A673 (cell line): ENCODE data around the gene DTX2. TPM values are rescaled to one million over a fixed set of nuclear protein-coding genes. Genes with fewer than 3 reads are reported as not detected.

Source experiments
- BruUV-seq: library from RNA; stranded (reverse); fragments of 400-500 nt; replicated peaks from 2 replicates; lab custom pipeline; 2021; lab: Mats Ljungman, UMichigan
- CTCF ChIA-PET: fragments of 300-600 bp; sonication (Branson Sonifier 250); formaldehyde crosslinking; loops from one replicate; lab custom pipeline; 2022; ENCODE audit warnings: antibody characterized with exemption; lab: Charles Lee
- POLR2A ChIA-PET: fragments of 300-600 bp; sonication (Branson Sonifier 250); formaldehyde crosslinking; loops from one replicate; lab custom pipeline; 2022; ENCODE audit warnings: antibody characterized with exemption; ENCODE audit not compliant: low non-redundant PET; lab: Charles Lee
- DNase-seq: peaks from one replicate; pipeline ENCODE4 v3.0.0-alpha.2; 2015; ENCODE audit warnings: low spot score
- H3K27ac ChIP-seq: fragments of 200-600 bp; sonication (generic); 2 replicates; pipeline ENCODE4 v1.5.1; 2016; ENCODE audit warnings: mixed run types, low read depth, mild to moderate bottlenecking, mixed read lengths, antibody characterized with exemption, low read length; ENCODE audit not compliant: poor library complexity, severe bottlenecking
- H3K27me3 ChIP-seq: fragments of 200-600 bp; sonication (generic); replicated peaks from 2 replicates; pipeline ENCODE4 v1.6.1; 2017; ENCODE audit warnings: mixed run types, low read depth, mild to moderate bottlenecking, mixed read lengths, antibody characterized with exemption, low read length; ENCODE audit not compliant: insufficient read depth, poor library complexity
- H3K36me3 ChIP-seq: fragments of 200-600 bp; sonication (generic); 2 replicates; pipeline ENCODE4 v1.6.1; 2016; ENCODE audit warnings: mixed run types, mild to moderate bottlenecking, mixed read lengths, antibody characterized with exemption, low read length; ENCODE audit not compliant: insufficient read depth, poor library complexity, severe bottlenecking
- H3K4me1 ChIP-seq: fragments of 200-600 bp; sonication (generic); 2 replicates; pipeline ENCODE4 v1.6.1; 2017; ENCODE audit warnings: mixed run types, mild to moderate bottlenecking, mixed read lengths, antibody characterized with exemption, low read length; ENCODE audit not compliant: insufficient read depth, poor library complexity, severe bottlenecking
- H3K4me3 ChIP-seq: fragments of 200-600 bp; sonication (generic); 2 replicates; pipeline ENCODE4 v1.5.1; 2016; ENCODE audit warnings: low read depth, mixed run types, mild to moderate bottlenecking, mixed read lengths, low read length; ENCODE audit not compliant: poor library complexity, severe bottlenecking
- H3K9me3 ChIP-seq: fragments of 200-600 bp; sonication (generic); 2 replicates; pipeline ENCODE4 v1.6.1; 2016; ENCODE audit warnings: mixed run types, low read depth, mild to moderate bottlenecking, mixed read lengths, antibody characterized with exemption, low read length; ENCODE audit not compliant: poor library complexity, severe bottlenecking
- CTCF ChIP-seq: fragments of 300-800, 200-600 bp; sonication (generic); conservative IDR thresholded peaks from 2 replicates; pipeline ENCODE4 v1.5.1; 2017; ENCODE audit warnings: low read depth, mild to moderate bottlenecking, antibody characterized with exemption, low read length, moderate library complexity, mixed read lengths
- EZH2 ChIP-seq: fragments of 200-600 bp; sonication (generic); IDR thresholded peaks from 2 replicates; pipeline ENCODE4 v1.6.1; 2017; ENCODE audit warnings: borderline replicate concordance, low read depth, mild to moderate bottlenecking, mixed read lengths, antibody characterized with exemption, low read length; ENCODE audit not compliant: poor library complexity, severe bottlenecking
- intact Hi-C: fragments of 100-400 bp; cut with micrococcal nuclease; formaldehyde crosslinking; loops from one replicate; pipeline ENCODE4 v1.10.0; 2022; ENCODE audit not compliant: unreplicated experiment
- total RNA-seq: library from RNA; stranded (reverse); gene quantifications from 2 replicates; pipeline ENCODE4 v1.2.3, GENCODE V29; 2021

Gene DTX2
- total RNA-seq, 1 experiment from 2014 or later: 33.8 TPM

DNA sequence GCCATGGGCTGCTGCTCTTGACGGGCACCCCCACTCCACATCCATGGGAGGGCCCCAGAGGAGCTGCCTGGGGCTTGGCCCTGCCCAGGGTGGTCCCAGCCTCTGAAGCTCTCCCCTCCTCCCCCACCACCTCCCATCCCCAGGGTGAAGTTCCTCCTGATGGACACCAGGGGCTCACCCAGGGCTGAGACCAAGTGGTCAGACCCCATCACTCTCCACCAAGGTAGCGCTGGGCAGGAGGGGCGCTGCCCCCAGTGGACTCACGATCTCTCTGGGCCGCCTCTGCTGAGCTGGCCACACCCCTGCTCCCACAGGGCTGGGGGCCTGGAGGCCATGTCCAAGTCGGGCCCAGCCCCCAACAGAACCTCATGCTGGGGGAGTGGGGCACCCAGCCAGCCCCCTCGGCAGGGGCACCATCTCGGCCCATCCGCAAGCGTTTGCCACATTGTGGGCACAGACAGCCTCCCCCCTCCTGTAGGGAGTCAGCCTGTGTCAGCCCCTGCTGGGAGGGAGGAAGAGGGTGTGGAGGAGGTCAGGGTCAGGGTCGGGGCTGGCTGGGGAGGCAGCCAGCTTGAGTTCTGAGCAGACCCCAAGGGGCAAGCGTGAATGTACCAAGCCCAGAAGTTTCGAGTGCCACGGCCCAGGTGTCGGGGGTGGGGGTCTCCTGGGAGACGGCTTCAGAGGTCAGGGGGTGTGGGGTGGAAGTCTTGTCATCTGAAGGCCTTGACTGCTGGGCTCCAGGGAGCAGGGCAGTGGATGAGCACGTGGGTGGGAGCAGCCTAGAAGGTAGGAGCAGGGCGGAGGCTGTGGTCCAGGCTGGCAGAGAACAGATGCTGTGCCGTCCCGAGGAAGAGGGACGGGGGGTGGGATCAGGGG, 51.7 kb downstream of the DTX2 start:
- TF ChIP-seq EZH2 (no peak), CTCF (0 out of 2 replicates have a peak, but pooled peaks have one; percentile 27)
- no TSS peak for BruUV-seq
- Histone ChIP-seq H3K4me3 (no peak overlapping the region), H3K9me3 (no peaks in the 10 kb centered on the region), H3K27ac (no peak overlapping the region), H3K36me3 (no peaks in the 10 kb centered on the region), H3K4me1 (no peaks in the 10 kb centered on the region), H3K27me3 (no peaks in the 10 kb centered on the region)
- CTCF ChIA-PET: no interaction called here
- no peak for DNase-seq
- POLR2A ChIA-PET: no interaction called here
- intact Hi-C loops: no loop called here

DNA sequence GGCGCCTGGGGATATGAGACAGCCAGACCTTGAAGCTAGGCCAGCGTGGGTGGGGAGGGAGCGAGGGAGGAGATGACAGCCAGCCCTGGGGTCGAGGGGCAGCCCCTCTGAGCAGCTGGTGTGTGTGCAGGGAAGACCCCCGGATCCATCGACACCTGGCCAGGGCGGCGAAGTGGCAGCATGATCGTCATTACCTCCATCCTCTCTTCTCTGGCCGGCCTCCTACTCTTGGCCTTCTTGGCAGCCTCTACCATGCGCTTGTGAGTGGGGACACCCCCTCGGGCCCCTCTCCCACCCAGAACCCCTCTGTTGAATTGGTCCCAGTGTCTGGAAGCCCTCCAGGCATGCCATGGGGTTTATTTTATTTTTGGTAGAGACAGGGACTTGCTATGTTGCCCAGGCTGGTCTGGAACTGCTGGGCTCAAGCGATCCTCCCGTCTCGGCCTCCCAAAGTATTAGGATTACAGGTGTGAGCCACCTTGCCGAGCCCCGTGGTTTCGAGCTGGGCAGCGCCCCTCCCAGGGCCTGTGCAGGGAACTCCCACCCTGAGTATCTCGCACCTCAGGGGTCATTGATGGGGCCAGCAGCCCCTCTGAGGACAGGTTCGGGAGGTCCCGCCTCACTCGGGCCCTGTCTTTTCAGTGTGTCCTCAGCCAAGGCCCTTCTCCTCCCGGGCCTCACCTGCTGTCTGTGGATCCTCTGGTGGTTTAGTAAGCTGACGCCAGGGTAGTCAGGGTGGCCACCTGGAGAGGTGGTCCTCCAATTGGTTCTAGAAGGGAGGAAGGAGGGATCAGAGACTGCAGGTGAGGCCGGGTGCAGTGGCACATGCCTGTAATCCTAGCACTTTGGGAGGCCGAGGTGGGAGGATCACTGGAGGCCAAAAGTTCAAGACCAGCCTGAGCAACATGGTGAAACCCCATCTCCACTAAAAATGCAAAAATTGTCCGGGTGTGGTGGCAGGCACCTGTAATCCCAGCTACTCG, 52.6 kb downstream of the DTX2 start:
- Histone ChIP-seq H3K4me3 (no peak overlapping the region), H3K27me3 (no peaks in the 10 kb centered on the region), H3K36me3 (no peaks in the 10 kb centered on the region), H3K27ac (no peak overlapping the region), H3K4me1 (no peaks in the 10 kb centered on the region), H3K9me3 (no peaks in the 10 kb centered on the region)
- ChIA-PET POLR2A (no interaction called here), CTCF (interaction anchor here (0.6 to 0.9 kb wide), 2 partner anchors 119 to 191 kb away, joined by 3 to 4 read pairs; no protein-coding TSS in a partner anchor)
- TF ChIP-seq CTCF: no peak
- TF ChIP-seq EZH2: no peak
- no TSS peak for BruUV-seq
- DNase-seq: no peak
- intact Hi-C loops: no loop called here
